ENCODE measurements around the gene KRT82.

The KRT82 gene

DNA sequence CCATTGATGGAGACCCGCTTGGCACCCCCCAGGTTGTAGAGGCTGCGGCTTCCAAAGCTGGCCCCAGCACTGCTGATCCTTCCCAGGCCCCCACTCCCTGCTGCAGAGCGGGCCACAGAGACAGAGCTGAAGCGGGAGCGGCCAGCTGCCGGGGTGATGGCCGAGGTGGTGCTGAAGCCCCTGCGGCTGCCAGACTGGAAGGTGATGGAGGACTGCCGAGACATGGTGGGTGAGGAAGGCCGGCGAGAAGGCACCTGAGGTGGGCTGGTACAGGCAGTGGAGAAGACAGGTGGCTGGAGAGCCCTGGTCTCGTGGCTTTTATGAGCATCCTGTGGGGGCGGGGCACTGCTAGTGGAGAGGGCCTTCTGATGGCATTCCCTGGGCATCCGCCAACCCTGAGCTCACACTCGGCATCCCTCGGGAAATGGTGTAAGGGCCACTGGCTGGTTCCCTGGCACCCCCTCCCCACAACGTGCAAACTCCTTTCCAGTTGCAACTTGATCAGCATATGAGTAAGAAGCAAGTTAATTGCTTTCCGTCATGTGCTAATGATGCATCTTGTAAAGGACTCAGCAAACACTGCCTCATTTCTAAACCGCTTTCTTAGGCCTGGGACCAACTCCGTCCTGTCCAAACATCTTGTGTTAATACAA, 28.1 kb upstream of the KRT82 start, which contains the start of gene KRT75:
Gene KRT75, minus strand, starts transcription at position 291 of the 653 bp plus-strand sequence. Its CDS starts 67 bp downstream, at position 224.
- no peak within 1 kb of the TSS for H3K27ac ChIP-seq
- TF ChIP-seq, protein P1, sequence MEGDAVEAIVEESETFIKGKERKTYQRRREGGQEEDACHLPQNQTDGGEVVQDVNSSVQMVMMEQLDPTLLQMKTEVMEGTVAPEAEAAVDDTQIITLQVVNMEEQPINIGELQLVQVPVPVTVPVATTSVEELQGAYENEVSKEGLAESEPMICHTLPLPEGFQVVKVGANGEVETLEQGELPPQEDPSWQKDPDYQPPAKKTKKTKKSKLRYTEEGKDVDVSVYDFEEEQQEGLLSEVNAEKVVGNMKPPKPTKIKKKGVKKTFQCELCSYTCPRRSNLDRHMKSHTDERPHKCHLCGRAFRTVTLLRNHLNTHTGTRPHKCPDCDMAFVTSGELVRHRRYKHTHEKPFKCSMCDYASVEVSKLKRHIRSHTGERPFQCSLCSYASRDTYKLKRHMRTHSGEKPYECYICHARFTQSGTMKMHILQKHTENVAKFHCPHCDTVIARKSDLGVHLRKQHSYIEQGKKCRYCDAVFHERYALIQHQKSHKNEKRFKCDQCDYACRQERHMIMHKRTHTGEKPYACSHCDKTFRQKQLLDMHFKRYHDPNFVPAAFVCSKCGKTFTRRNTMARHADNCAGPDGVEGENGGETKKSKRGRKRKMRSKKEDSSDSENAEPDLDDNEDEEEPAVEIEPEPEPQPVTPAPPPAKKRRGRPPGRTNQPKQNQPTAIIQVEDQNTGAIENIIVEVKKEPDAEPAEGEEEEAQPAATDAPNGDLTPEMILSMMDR (IDR thresholded peaks at IDR 0.05), result no peak
- no peak for TF ChIP-seq ZFX (IDR thresholded peaks at IDR 0.05; ENCODE audit: borderline replicate concordance)

- TF ChIP-seq, protein P1 (IDR thresholded peaks at IDR 0.05), result no peak
- no peak for TF ChIP-seq ZFX (IDR thresholded peaks at IDR 0.05; ENCODE audit: borderline replicate concordance)
Observed at GRCh38 chr12:52433501-52434080, 27.5 kb upstream of the KRT82 start.

DNA sequence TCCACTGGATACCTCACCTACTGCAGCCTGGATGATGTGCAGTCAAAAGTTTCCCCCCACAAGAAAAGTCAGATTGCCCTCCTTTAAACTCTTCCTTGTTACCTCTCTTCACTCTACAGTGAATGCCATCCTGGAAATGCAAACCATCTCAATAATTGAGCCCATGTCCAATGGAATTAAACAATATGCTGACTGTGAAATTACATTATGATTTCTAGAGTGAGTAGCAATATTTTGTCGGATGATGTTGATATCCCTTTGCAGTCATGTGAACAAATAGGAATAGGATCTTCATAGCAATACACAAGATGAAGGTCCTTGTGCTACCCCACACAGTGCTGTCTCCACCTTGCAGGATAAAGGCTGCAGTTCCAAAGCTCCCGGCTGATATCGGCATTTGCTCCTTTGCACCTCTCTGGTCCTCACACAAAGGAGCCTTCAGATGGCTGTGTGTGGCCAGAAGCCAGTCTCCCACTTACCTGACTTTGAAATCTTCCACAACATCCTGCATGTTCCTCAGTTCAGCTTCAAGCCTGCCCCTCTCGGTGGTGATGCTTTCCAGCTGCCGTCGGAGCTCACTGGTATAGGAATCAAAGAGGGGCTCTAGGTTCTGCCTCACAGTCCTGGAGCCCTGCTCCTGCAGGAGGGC, 26.5 kb upstream of the KRT82 start:
- TF ChIP-seq ZFX (IDR thresholded peaks at IDR 0.05; ENCODE audit: borderline replicate concordance), result no peak
- TF ChIP-seq, protein P1 (IDR thresholded peaks at IDR 0.05), result no peak
- no peak overlapping the region for H3K27ac ChIP-seq

More at GRCh38 chr12:52433501-52434080, 27.5 kb upstream of the KRT82 start:
- no peak overlapping the region for H3K27ac ChIP-seq

- H3K27ac ChIP-seq, result no peak overlapping the region
- no peak for TF ChIP-seq ZFX (IDR thresholded peaks at IDR 0.05; ENCODE audit: borderline replicate concordance)
- TF ChIP-seq, protein P1 (IDR thresholded peaks at IDR 0.05), result peak; percentile 61
Observed at GRCh38 chr12:52428121-52428520, 22.0 kb upstream of the KRT82 start.

GRCh38 chr12:52427083-52427482, 20.9 kb upstream of the KRT82 start:
- H3K27ac ChIP-seq, result no peak overlapping the region
- TF ChIP-seq ZFX (IDR thresholded peaks at IDR 0.05; ENCODE audit: borderline replicate concordance), result no peak
- TF ChIP-seq, protein P1 (IDR thresholded peaks at IDR 0.05), result no peak

- H3K27ac ChIP-seq, result no peak overlapping the region
- TF ChIP-seq, protein P1 (IDR thresholded peaks at IDR 0.05), result no peak
- no peak for TF ChIP-seq ZFX (IDR thresholded peaks at IDR 0.05; ENCODE audit: borderline replicate concordance)
Observed at GRCh38 chr12:52426034-52426433, 19.9 kb upstream of the KRT82 start.

DNA sequence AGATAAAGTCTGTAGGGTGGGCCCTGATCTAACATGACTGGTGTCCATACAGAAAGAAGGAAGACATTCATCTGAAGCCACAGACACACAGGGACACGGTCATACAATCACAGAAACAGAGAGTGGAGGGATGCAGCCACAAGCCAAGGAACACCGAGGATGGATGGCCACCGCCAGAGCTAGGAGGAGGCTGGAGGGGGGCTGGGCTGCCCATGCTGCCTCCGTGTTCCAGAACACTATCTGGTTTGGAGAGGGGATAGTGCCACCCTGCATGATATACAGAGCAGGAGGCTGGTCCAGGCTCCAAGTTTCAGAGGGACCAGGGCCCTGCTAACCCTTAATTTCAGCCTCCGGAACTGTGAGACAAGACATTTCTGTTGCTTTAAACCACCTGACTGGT, 19.3 kb upstream of the KRT82 start:
- no peak overlapping the region for H3K27ac ChIP-seq
- no peak for TF ChIP-seq ZFX (IDR thresholded peaks at IDR 0.05; ENCODE audit: borderline replicate concordance)
- TF ChIP-seq, protein P1 (IDR thresholded peaks at IDR 0.05), result no peak

All from 22Rv1 (cell line).